HL-60 (cell line): ENCODE data around the gene CACNA1H.

Experiments used
- DNase-seq, 2 experiments: peaks; one replicate each; pipeline ENCODE4 v3.0.0-alpha.2; 2010 to 2020; ENCODE audit warnings: low read depth in 1 of 2, low spot score in 1 of 2
- H3K27ac ChIP-seq: fragments of 250-450 bp; sonication (Bioruptor Pico); replicated peaks from 2 replicates; pipeline ENCODE4 v1.5.1; 2020; ENCODE audit warnings: mild to moderate bottlenecking, moderate library complexity
- H3K27me3 ChIP-seq: fragments of 250-450 bp; sonication (Bioruptor Pico); 2 replicates; pipeline ENCODE4 v1.5.1; 2021; ENCODE audit warnings: mild to moderate bottlenecking, moderate library complexity; ENCODE audit not compliant: insufficient read depth, poor library complexity, severe bottlenecking
- H3K4me3 ChIP-seq: replicated peaks from 2 replicates; pipeline ENCODE4 v1.5.1; 2011; ENCODE audit warnings: mild to moderate bottlenecking, control low read depth, low read length; ENCODE audit not compliant: insufficient read depth
- CTCF ChIP-seq: IDR thresholded peaks from one replicate; pipeline ENCODE4 v1.5.1; 2011; ENCODE audit warnings: low read length, control low read depth, inconsistent platforms; ENCODE audit not compliant: insufficient read depth
- GABPA ChIP-seq: IDR thresholded peaks from 2 replicates; pipeline ENCODE4 v1.6.1; 2012; ENCODE audit warnings: low read depth
- POLR2AphosphoS5 ChIP-seq: IDR thresholded peaks from 2 replicates; pipeline ENCODE4 v1.6.1; 2012; ENCODE audit warnings: low read depth
- REST ChIP-seq: IDR thresholded peaks from 2 replicates; pipeline ENCODE4 v1.6.1; 2012; ENCODE audit warnings: low read depth; ENCODE audit not compliant: insufficient replicate concordance
- SPI1 ChIP-seq: IDR thresholded peaks from 2 replicates; pipeline ENCODE4 v1.6.1; 2012; ENCODE audit warnings: low read depth, mild to moderate bottlenecking, borderline replicate concordance

CACNA1H gene

GRCh38 chr16:1156983-1157638 lies 4.2 kb downstream of the CACNA1H start:
- Histone ChIP-seq H3K27ac (no peak overlapping the region), H3K27me3 (peaks cover 14% of the 10 kb centered on the region), H3K4me3 (no peak overlapping the region)
- TF ChIP-seq GABPA: no peak
- TF ChIP-seq POLR2AphosphoS5: no peak
- TF ChIP-seq CTCF: no peak
- no peak for TF ChIP-seq SPI1
- no peak for TF ChIP-seq REST
- no peak for DNase-seq

GRCh38 chr16:1157639-1158455 lies 4.9 kb downstream of the CACNA1H start:
- no peak for TF ChIP-seq GABPA
- TF ChIP-seq CTCF: no peak
- no peak for TF ChIP-seq SPI1
- no peak for TF ChIP-seq POLR2AphosphoS5
- TF ChIP-seq REST: no peak
- DNase-seq: no peak
- Histone ChIP-seq H3K27ac (no peak overlapping the region), H3K27me3 (peaks cover 12% of the 10 kb centered on the region), H3K4me3 (no peak overlapping the region)

- H3K27ac ChIP-seq: no peak overlapping the region
- DNase-seq: no peak
- H3K27me3 ChIP-seq: peaks cover 12% of the 10 kb centered on the region
- TF ChIP-seq GABPA (no peak), POLR2AphosphoS5 (no peak), CTCF (no peak), SPI1 (no peak), REST (no peak)
- no peak overlapping the region for H3K4me3 ChIP-seq
Observed at GRCh38 chr16:1158456-1159324, 5.8 kb downstream of the CACNA1H start.
